GM21423 (cell line): Measurements from ENCODE around the gene SPATA31E1.
"Not testable (repeated sequence)": the region's sequence is repeated elsewhere in the genome, so short reads cannot be mapped to it uniquely, and the experiment has no call there.

Experiments
- ATAC-seq: cut with Tn5 transposase; IDR thresholded peaks from one replicate; pipeline ENCODE4 v1.9.1; 2021; ENCODE audit warnings: mild to moderate bottlenecking, moderate library complexity; ENCODE audit not compliant: unreplicated experiment

Gene SPATA31E1

GRCh38 chr9:87884578-87885459, 2.1 kb downstream of the SPATA31E1 start:
- no peak for ATAC-seq

- ATAC-seq = no peak
Measured at GRCh38 chr9:87885484-87886189, 3.0 kb downstream of the SPATA31E1 start.

- ATAC-seq = no peak
Measured at GRCh38 chr9:87886210-87886932, 3.7 kb downstream of the SPATA31E1 start.

GRCh38 chr9:87886933-87887505, 4.3 kb downstream of the SPATA31E1 start:
- ATAC-seq = no peak

- ATAC-seq = no peak
Measured at GRCh38 chr9:87887661-87888480, 5.2 kb downstream of the SPATA31E1 start.

DNA sequence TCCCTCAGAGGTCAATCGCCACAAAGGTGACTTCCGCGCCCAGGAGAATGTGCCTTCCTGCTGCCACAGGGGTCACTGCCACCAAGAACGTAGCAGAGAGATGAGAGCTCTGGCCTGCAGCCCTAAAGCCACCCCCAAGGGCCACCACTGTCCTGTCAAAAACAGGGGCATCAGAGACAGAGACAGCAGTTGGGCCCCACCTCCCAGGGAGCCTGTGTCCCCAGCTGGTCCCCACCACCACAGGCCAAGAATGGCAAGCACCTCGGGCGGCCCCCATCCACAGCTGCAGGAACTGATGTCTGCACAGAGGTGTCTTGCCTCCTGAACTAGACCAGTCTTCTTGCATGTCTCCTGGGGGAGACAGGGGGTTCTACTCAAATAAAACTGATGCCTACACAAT, 5.8 kb downstream of the SPATA31E1 start:
- no peak for ATAC-seq

DNA sequence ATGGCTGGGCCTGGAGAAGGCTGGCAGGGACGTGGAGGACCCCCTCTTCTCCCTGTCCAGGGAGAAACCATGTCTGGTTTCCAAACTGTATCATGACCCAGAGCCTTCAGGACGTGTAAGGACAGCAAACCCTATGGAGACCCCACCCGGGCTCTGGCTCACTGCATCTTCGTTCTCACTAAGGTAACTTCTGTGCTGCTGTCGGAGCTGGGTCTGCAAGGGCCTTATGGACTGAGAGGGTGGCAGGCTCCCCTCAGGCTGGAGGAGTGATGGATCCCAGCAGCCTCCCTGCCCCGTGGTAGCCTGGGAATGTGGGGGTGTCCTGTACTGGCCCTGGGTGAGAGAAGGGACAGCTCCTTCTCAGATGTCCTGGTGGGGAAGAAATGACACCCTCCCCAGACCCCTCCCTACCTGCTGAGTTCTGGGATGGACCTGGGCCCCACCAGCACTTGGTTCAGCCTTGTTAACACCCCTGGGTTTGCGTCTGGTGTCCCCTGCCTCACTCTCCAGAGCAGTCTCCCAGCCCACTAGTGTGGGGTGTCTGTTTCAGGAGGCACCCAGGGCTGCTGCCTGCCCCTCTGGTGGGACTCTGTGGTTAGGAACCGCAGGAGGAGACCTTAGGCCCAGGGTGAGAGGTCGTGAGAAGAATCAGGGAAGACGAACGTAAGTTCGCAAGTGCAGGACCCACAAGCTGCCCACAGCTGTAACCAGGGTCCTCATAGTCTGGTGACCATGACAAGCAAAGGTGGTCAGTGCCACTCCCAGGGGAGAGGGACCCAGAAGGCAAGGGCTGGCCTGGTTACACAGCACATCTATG, 6.6 kb downstream of the SPATA31E1 start:
- ATAC-seq = no peak

GRCh38 chr9:87889882-87890252, 7.2 kb downstream of the SPATA31E1 start:
- no peak for ATAC-seq

- ATAC-seq = no peak
Measured at GRCh38 chr9:87890837-87891236, 8.2 kb downstream of the SPATA31E1 start.

DNA sequence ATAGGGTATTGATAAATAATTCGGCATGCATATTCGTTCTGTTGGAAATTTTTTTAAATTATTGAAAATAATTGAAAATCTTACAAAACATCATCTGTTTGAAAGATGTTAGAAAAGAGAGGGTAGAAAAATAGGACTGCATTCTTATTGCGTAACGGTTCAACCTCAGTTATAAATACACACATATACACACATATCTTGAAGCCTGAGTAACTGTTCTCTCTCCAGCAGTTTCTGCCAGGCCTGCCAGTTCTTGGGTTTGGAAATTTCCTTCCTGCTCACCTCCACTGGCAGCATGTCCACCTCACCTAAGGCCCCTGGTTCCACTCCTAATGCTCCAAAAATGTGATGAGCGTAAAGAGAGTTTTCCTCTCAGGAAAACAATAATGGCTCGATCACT, 9.1 kb downstream of the SPATA31E1 start:
- no peak for ATAC-seq

DNA sequence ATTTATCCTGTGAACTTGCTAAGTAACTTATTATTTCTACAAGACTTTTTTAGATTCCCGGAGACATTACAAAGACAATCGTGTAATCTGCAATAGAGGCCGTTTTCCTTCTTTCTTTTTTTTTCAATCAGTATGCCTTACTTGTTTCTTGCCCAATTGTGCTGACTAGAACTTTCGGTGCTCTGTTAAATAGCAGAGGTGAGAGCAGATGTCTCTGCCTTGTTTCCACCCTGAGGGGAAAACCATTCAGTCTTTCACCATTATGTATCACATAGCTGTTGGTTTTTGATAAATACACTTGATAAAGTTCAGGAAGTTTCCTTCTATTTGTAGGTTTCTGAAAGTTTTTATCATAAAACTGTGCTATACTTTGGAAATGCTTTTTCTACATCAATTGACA, 10.3 kb downstream of the SPATA31E1 start:
- ATAC-seq = no peak

DNA sequence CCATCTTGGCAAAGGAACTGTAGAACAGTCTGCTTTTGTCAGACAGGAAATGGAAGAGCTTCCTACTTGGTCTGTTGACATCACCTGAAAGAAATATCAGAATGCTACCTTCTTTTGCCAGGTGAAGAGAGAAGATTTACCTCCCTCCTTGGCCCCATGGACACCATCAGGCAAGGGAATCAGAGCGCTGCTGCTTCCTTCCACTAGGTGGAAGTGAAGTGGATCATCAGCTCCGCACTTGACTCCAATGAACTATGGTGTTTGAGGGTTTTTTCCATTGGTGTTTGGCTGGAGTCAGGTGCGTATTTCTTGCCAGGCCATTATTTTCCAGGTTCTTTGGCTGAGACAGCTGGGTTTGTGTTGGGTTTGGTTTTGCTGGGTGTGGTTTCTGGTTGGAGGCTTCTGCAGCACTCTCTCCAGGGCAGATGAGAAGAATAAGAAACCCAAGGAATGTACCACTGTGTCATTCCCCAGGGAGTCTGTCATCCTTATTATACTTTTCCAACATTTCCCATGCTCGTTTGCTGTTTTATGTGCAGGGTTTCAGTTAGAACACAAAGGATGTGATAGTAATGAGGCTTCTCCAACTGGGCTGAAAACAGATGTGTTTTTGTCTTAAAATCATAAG, 12.4 kb downstream of the SPATA31E1 start:
- ATAC-seq = no peak

- no peak for ATAC-seq
Measured at GRCh38 chr9:87896891-87897290, 14.2 kb downstream of the SPATA31E1 start.

GRCh38 chr9:87898151-87898550, 15.5 kb downstream of the SPATA31E1 start:
- ATAC-seq = no peak

DNA sequence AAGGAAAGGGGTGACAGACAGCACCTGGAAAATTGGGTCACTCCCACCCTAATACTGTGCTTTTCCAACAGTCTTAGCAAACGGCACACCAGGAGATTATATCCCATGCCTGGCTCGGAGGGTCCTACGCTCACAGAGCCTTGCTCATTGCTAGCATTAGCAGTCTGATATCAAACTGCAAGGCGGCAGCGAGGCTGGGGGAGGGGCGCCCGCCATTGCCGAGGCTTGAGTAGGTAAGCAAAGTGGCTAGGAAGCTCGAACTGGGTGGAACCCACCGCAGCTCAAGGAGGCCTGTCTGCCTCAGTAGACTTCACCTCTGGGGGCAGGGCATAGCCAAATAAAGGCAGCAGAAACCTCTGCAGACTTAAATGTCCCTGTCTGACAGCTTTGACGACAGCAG, 19.7 kb downstream of the SPATA31E1 start:
- ATAC-seq = not testable (repeated sequence)

- ATAC-seq = no peak
Measured at GRCh38 chr9:87909310-87910041, 26.8 kb downstream of the SPATA31E1 start.

- no peak for ATAC-seq
Measured at GRCh38 chr9:87910821-87911220, 28.1 kb downstream of the SPATA31E1 start.

DNA sequence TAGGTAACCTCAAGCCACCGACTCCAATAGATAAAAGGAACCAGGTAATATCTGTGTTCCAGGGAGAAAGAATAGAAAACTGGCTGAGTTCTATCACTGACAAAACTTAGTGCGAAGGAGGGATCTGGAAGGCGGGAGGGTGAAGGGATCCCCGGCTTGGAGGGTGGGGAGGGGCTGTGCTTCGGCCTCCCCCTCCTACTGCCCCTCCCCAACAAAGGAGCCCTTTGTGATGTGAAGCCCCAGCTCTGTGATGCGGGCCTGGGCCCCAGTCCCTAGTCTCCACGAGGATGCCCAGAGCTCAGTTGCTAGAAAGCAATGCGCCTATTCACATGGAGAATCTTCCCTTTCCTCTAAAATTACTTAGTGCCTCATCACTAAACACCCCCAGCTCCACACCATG, 35.0 kb downstream of the SPATA31E1 start, which contains the start of gene SPATA31C1:
TSS of gene SPATA31C1 (plus strand) at position 301 of the 400 bp plus-strand sequence.
- ATAC-seq = not testable (repeated sequence)
